Activated CD8-positive, alpha-beta memory T cell treated with anti-CD3 and anti-CD28 coated beads, Interleukin-2, amount 50 U/mL, for 24 hours (primary cell): Measurements from ENCODE around the gene PRKCA.

Experiments
- DNase-seq: peaks from one replicate; pipeline ENCODE4 v3.0.0-alpha.2; 2020; ENCODE audit errors: extremely low read depth

PRKCA gene

GRCh38 chr17:66810951-66811682, 508.7 kb downstream of the PRKCA start:
- DNase-seq: no peak

- no peak for DNase-seq
Observed at GRCh38 chr17:66811683-66812054, 509.3 kb downstream of the PRKCA start.

GRCh38 chr17:66812571-66812970, 510.2 kb downstream of the PRKCA start:
- no peak for DNase-seq

GRCh38 chr17:66813296-66813695, 510.9 kb downstream of the PRKCA start:
- no peak for DNase-seq

- DNase-seq: no peak
Observed at GRCh38 chr17:66814026-66814425, 511.6 kb downstream of the PRKCA start.

- no peak for DNase-seq
Observed at GRCh38 chr17:66814570-66814969, 512.2 kb downstream of the PRKCA start.

- no peak for DNase-seq
Observed at GRCh38 chr17:66817750-66818149, 515.3 kb downstream of the PRKCA start.

GRCh38 chr17:66819466-66819865, 517.1 kb downstream of the PRKCA start:
- DNase-seq: no peak

GRCh38 chr17:66822009-66822408, 519.6 kb downstream of the PRKCA start:
- no peak for DNase-seq

- no peak for DNase-seq
Observed at GRCh38 chr17:66826856-66827255, 524.4 kb downstream of the PRKCA start.

- DNase-seq: no peak
Observed at GRCh38 chr17:66829386-66829864, 527.0 kb downstream of the PRKCA start.

GRCh38 chr17:66829883-66830282, 527.5 kb downstream of the PRKCA start:
- DNase-seq: no peak

GRCh38 chr17:66830451-66830850, 528.0 kb downstream of the PRKCA start:
- no peak for DNase-seq

GRCh38 chr17:66831383-66832210, 529.2 kb downstream of the PRKCA start:
- DNase-seq: no peak

- no peak for DNase-seq
Observed at GRCh38 chr17:66833201-66833600, 530.8 kb downstream of the PRKCA start.

GRCh38 chr17:66834426-66834918, 532.1 kb downstream of the PRKCA start:
- no peak for DNase-seq

- no peak for DNase-seq
Observed at GRCh38 chr17:66834919-66835454, 532.6 kb downstream of the PRKCA start, which contains the start of gene CACNG5. Gene CACNG5, plus strand, starts transcription at chr17:66835117. Its CDS starts 42,216 bp downstream, at chr17:66877333.

GRCh38 chr17:66835476-66835875, 533.1 kb downstream of the PRKCA start:
- no peak for DNase-seq

- no peak for DNase-seq
Observed at GRCh38 chr17:66836063-66837005, 533.9 kb downstream of the PRKCA start.

GRCh38 chr17:66837226-66837625, 534.8 kb downstream of the PRKCA start:
- no peak for DNase-seq
